WTC11 (cell line): ENCODE measurements around the gene SPAG9. TPM values are rescaled to one million over a fixed set of nuclear protein-coding genes. Genes with fewer than 3 reads are reported as not detected.
A peak's percentile ranks its signal among the peaks of the same experiment; 100 is the strongest.

Source experiments
- ATAC-seq: fragments of 200-7000 bp; cut with Tn5 transposase; 2 replicates; pipeline ENCODE4 v1.10.0; 2021; ENCODE audit warnings: mild to moderate bottlenecking, moderate library complexity
- CTCF ChIA-PET: fragments of 300-600 bp; sonication (Branson Sonifier 250); formaldehyde crosslinking; loops from one replicate; lab custom pipeline; 2021; ENCODE audit warnings: antibody characterized with exemption; lab: Charles Lee
- POLR2A ChIA-PET: fragments of 350-600 bp; sonication (Branson Sonifier 250); formaldehyde crosslinking; loops from one replicate; lab custom pipeline; 2021; ENCODE audit warnings: antibody characterized with exemption; lab: Charles Lee
- DNase-seq: peaks from one replicate; pipeline ENCODE4 v3.0.0; 2021; ENCODE audit warnings: low spot score
- H3K27ac Mint-ChIP-seq: 2 replicates; pipeline ENCODE4 v1.8.0; 2021; ENCODE audit warnings: mixed read lengths
- H3K27me3 Mint-ChIP-seq: 2 replicates; pipeline ENCODE4 v1.8.0; 2021; ENCODE audit warnings: low read depth, mild to moderate bottlenecking, moderate library complexity, mixed read lengths
- H3K36me3 Mint-ChIP-seq: 2 replicates; pipeline ENCODE4 v1.8.0; 2021; ENCODE audit warnings: mixed read lengths
- H3K4me1 Mint-ChIP-seq: 2 replicates; pipeline ENCODE4 v1.8.0; 2022; ENCODE audit warnings: mixed read lengths
- H3K4me3 Mint-ChIP-seq: 2 replicates; pipeline ENCODE4 v1.8.0; 2021; ENCODE audit warnings: mild to moderate bottlenecking, moderate library complexity, mixed read lengths
- H3K9me3 Mint-ChIP-seq: 2 replicates; pipeline ENCODE4 v1.8.0; 2021; ENCODE audit warnings: mixed read lengths
- ARID4B ChIP-seq: sonication (generic); formaldehyde crosslinking; IDR thresholded peaks from 2 replicates; pipeline ENCODE4 v1.8.0; 2023; ENCODE audit warnings: missing genetic modification reagents, mild to moderate bottlenecking, borderline replicate concordance
- CREM ChIP-seq: sonication (generic); formaldehyde crosslinking; IDR thresholded peaks from 2 replicates; pipeline ENCODE4 v1.8.1; 2022; ENCODE audit warnings: mild to moderate bottlenecking, missing genetic modification reagents, moderate library complexity
- ELF4 ChIP-seq: sonication (generic); formaldehyde crosslinking; IDR thresholded peaks from 2 replicates; pipeline ENCODE4 v1.8.1; 2022; ENCODE audit warnings: low read depth, mild to moderate bottlenecking, moderate library complexity, missing genetic modification reagents
- ETV6 ChIP-seq: sonication (generic); formaldehyde crosslinking; IDR thresholded peaks from 2 replicates; pipeline ENCODE4 v1.8.1; 2022; ENCODE audit warnings: mild to moderate bottlenecking, missing genetic modification reagents
- GRHL2 ChIP-seq: fragments of 250-450 bp; sonication (Bioruptor Pico); IDR thresholded peaks from 2 replicates; pipeline ENCODE4 v1.8.0; 2022; ENCODE audit warnings: mild to moderate bottlenecking, moderate library complexity; ENCODE audit not compliant: insufficient replicate concordance, severe bottlenecking
- GTF2I ChIP-seq: fragments of 250-450 bp; sonication (Bioruptor Pico); conservative IDR thresholded peaks from 2 replicates; pipeline ENCODE4 v1.4.0; 2021; ENCODE audit warnings: mild to moderate bottlenecking
- IRF1 ChIP-seq: sonication (generic); formaldehyde crosslinking; IDR thresholded peaks from 2 replicates; pipeline ENCODE4 v1.8.0; 2023; ENCODE audit warnings: missing genetic modification reagents
- JAZF1 ChIP-seq: fragments of 250-450 bp; sonication (Bioruptor Pico); IDR thresholded peaks from 2 replicates; pipeline ENCODE4 v1.9.0; 2021; ENCODE audit warnings: moderate library complexity, mild to moderate bottlenecking, inconsistent platforms
- MAX ChIP-seq: sonication (generic); formaldehyde crosslinking; IDR thresholded peaks from 2 replicates; pipeline ENCODE4 v1.8.0; 2022; ENCODE audit warnings: mild to moderate bottlenecking, missing genetic modification reagents
- MLX ChIP-seq: sonication (generic); formaldehyde crosslinking; IDR thresholded peaks from 2 replicates; pipeline ENCODE4 v1.8.1; 2023; ENCODE audit warnings: mild to moderate bottlenecking, missing genetic modification reagents, moderate library complexity
- PRDM15 ChIP-seq: sonication (generic); formaldehyde crosslinking; IDR thresholded peaks from 2 replicates; pipeline ENCODE4 v1.8.0; 2022; ENCODE audit warnings: missing genetic modification reagents
- RELA ChIP-seq: sonication (generic); formaldehyde crosslinking; IDR thresholded peaks from 2 replicates; pipeline ENCODE4 v1.8.1; 2022; ENCODE audit warnings: missing genetic modification reagents, mild to moderate bottlenecking, borderline replicate concordance
- RORB ChIP-seq: fragments of 250-450 bp; sonication (Bioruptor Pico); IDR thresholded peaks from 2 replicates; pipeline ENCODE4 v1.9.0; 2021; ENCODE audit warnings: mild to moderate bottlenecking
- SOX15 ChIP-seq: fragments of 250-450 bp; sonication (Bioruptor Pico); IDR thresholded peaks from 2 replicates; pipeline ENCODE4 v1.9.0; 2021; ENCODE audit warnings: mild to moderate bottlenecking
- SP1 ChIP-seq: sonication (generic); formaldehyde crosslinking; conservative IDR thresholded peaks from 2 replicates; pipeline ENCODE4 v1.8.1; 2022; ENCODE audit warnings: missing genetic modification reagents
- TCF7 ChIP-seq: sonication (generic); formaldehyde crosslinking; IDR thresholded peaks from 2 replicates; pipeline ENCODE4 v1.8.0; 2022; ENCODE audit warnings: mild to moderate bottlenecking, low read depth, missing genetic modification reagents, moderate library complexity
- TEAD1 ChIP-seq: sonication (generic); formaldehyde crosslinking; IDR thresholded peaks from 2 replicates; pipeline ENCODE4 v1.8.0; 2022; ENCODE audit warnings: mild to moderate bottlenecking, missing genetic modification reagents
- TEAD4 ChIP-seq: sonication (generic); formaldehyde crosslinking; IDR thresholded peaks from 2 replicates; pipeline ENCODE4 v1.8.0; 2022; ENCODE audit warnings: mild to moderate bottlenecking, missing genetic modification reagents
- TP53 ChIP-seq: sonication (generic); formaldehyde crosslinking; IDR thresholded peaks from 2 replicates; pipeline ENCODE4 v1.8.1; 2023; ENCODE audit warnings: mild to moderate bottlenecking, missing genetic modification reagents
- USF2 ChIP-seq: sonication (generic); formaldehyde crosslinking; IDR thresholded peaks from 2 replicates; pipeline ENCODE4 v1.8.1; 2023; ENCODE audit warnings: mild to moderate bottlenecking, missing genetic modification reagents, moderate library complexity
- ZBTB21 ChIP-seq: sonication (generic); formaldehyde crosslinking; IDR thresholded peaks from 2 replicates; pipeline ENCODE4 v1.8.1; 2023; ENCODE audit warnings: mild to moderate bottlenecking, missing genetic modification reagents, borderline replicate concordance
- ZNF121 ChIP-seq: sonication (generic); formaldehyde crosslinking; IDR thresholded peaks from 2 replicates; pipeline ENCODE4 v1.8.0; 2023; ENCODE audit warnings: missing genetic modification reagents
- ZNF263 ChIP-seq: sonication (generic); formaldehyde crosslinking; IDR thresholded peaks from 2 replicates; pipeline ENCODE4 v1.8.1; 2022; ENCODE audit warnings: low read depth, mild to moderate bottlenecking, moderate library complexity, missing genetic modification reagents
- ZNF512 ChIP-seq: sonication (generic); formaldehyde crosslinking; IDR thresholded peaks from 2 replicates; pipeline ENCODE4 v1.8.1; 2022; ENCODE audit warnings: missing genetic modification reagents, borderline replicate concordance
- ZNF671 ChIP-seq: fragments of 250-450 bp; sonication (Bioruptor Pico); IDR thresholded peaks from 2 replicates; pipeline ENCODE4 v1.8.0; 2021; ENCODE audit warnings: mild to moderate bottlenecking
- total RNA-seq: library from RNA; stranded (reverse); gene quantifications from 3 replicates; pipeline ENCODE4 v1.2.3, GENCODE V29; 2021

The SPAG9 gene
- total RNA-seq, 1 experiment from 2014 or later: 51.9 TPM

GRCh38 chr17:50953518-50953830 is 167.2 kb downstream of the SPAG9 start:
- CTCF ChIA-PET: interaction anchor here (1.4 to 6.6 kb wide), 7 partner anchors 22 to 169 kb away, joined by 5 to 85 read pairs (median 15); partner anchors contain the start of gene TOB1
- Mint-ChIP-seq H3K36me3 (no peaks in the 10 kb centered on the region), H3K9me3 (no peaks in the 10 kb centered on the region), H3K27me3 (no peaks in the 10 kb centered on the region), H3K4me3 (no peak overlapping the region), H3K27ac (peak overlapping the region; percentile 65; the same call in 1 of the 2 replicates), H3K4me1 (peaks cover 64% of the 10 kb centered on the region)
- no peak for DNase-seq
- TF ChIP-seq MAX (no peak), GRHL2 (CRISPR knock-in tag) (no peak), IRF1 (no peak), ZNF121 (CRISPR knock-in tag) (no peak), TEAD4 (CRISPR knock-in tag) (no peak), SOX15 (CRISPR knock-in tag) (no peak), GTF2I (no peak), ELF4 (CRISPR knock-in tag) (no peak), JAZF1 (CRISPR knock-in tag) (no peak), RORB (CRISPR knock-in tag) (no peak), ZNF263 (CRISPR knock-in tag) (no peak), TP53 (CRISPR knock-in tag) (no peak), ZBTB21 (CRISPR knock-in tag) (no peak), TCF7 (CRISPR knock-in tag) (no peak), CREM (CRISPR knock-in tag) (no peak), ZNF512 (CRISPR knock-in tag) (no peak), ZNF671 (no peak), TEAD1 (CRISPR knock-in tag) (no peak)
- ATAC-seq: no peak
- POLR2A ChIA-PET: interaction anchor here (1.0 to 2.8 kb wide), 2 partner anchors 9 to 87 kb away, joined by 3 to 22 read pairs; partner anchors contain the start of gene TOB1

GRCh38 chr17:50952889-50953288 is 167.8 kb downstream of the SPAG9 start:
- ATAC-seq (no peak), DNase-seq (no peak)
- POLR2A ChIA-PET: interaction anchor here (1.0 to 2.8 kb wide), 2 partner anchors 8 to 86 kb away, joined by 3 to 22 read pairs; partner anchors contain the start of gene TOB1
- no peaks in the 10 kb centered on the region for H3K27me3 Mint-ChIP-seq
- CTCF ChIA-PET: interaction anchor here (0.6 to 6.6 kb wide), 4 partner anchors 88 to 330 kb away, joined by 3 to 85 read pairs (median 36); partner anchors contain the start of gene TOB1
- 0 out of 2 replicates have a peak overlapping the region, but pooled peaks have one; percentile 23 for H3K27ac Mint-ChIP-seq
- no peaks in the 10 kb centered on the region for H3K36me3 Mint-ChIP-seq
- peaks cover 69% of the 10 kb centered on the region for H3K4me1 Mint-ChIP-seq
- H3K4me3 Mint-ChIP-seq: no peak overlapping the region
- H3K9me3 Mint-ChIP-seq: no peaks in the 10 kb centered on the region
- no peak for TF ChIP-seq PRDM15 (CRISPR knock-in tag)
- TF ChIP-seq USF2 (CRISPR knock-in tag): no peak
- no peak for TF ChIP-seq ARID4B (CRISPR knock-in tag)
- TF ChIP-seq GRHL2 (CRISPR knock-in tag): no peak
- no peak for TF ChIP-seq SP1 (CRISPR knock-in tag)
- TF ChIP-seq ETV6 (CRISPR knock-in tag): no peak
- no peak for TF ChIP-seq RELA (CRISPR knock-in tag)
- no peak for TF ChIP-seq MLX
